Left forelimb (tissue), 1 donor: ENCODE data around the gene OR5A1.
"Not testable (repeated sequence)": the region's sequence is repeated elsewhere in the genome, so short reads cannot be mapped to it uniquely, and the experiment has no call there.

ENCODE experiments used
- DNase-seq: peaks from one replicate; pipeline ENCODE4 v3.0.0-alpha.2; 2018; ENCODE audit warnings: low spot score

Gene OR5A1

DNA sequence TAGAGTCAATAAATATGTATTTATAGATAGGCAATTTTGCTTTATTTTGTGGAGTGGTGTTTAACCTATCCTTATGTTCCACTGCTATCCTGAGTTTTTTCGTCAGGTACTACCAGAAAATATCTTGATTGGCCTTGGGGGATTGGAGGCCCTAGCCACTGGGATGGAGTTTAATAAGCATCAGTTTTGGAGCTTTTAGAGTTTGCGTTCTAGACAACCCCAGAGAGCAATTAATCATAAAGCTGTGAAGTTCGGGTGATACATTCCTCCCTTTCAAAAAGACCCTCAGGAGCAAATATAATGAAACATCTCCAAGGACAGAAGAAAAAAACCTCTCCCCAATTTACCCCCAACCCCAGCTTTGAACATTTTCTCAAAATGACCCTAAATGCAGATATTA lies at the start of gene OR5A1:
Gene OR5A1 (plus strand): TSS at position 301 of the 400 bp plus-strand sequence. CDS start 6,700 bp downstream, outside the sequence.
- no peak for DNase-seq

DNA sequence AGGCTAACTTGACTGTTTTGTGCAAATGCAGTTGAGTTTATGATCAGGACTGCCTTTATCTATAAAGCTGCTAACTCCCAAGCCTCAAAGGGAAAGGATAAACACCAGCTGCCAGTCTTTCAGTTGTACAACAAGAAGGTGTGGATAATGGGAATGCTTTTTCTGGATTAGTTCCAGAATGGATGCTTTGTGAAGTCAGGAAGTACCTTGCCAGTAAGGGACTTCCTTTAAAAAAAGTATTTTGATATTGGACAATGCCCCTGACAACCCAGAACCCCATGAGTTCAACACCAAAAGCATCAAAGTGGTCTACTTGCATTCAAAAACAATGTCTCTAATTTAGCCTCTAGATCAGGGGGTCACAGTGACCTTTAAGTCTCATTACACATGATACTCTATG lies 42.1 kb upstream of the OR5A1 start:
- no peak for DNase-seq

DNA sequence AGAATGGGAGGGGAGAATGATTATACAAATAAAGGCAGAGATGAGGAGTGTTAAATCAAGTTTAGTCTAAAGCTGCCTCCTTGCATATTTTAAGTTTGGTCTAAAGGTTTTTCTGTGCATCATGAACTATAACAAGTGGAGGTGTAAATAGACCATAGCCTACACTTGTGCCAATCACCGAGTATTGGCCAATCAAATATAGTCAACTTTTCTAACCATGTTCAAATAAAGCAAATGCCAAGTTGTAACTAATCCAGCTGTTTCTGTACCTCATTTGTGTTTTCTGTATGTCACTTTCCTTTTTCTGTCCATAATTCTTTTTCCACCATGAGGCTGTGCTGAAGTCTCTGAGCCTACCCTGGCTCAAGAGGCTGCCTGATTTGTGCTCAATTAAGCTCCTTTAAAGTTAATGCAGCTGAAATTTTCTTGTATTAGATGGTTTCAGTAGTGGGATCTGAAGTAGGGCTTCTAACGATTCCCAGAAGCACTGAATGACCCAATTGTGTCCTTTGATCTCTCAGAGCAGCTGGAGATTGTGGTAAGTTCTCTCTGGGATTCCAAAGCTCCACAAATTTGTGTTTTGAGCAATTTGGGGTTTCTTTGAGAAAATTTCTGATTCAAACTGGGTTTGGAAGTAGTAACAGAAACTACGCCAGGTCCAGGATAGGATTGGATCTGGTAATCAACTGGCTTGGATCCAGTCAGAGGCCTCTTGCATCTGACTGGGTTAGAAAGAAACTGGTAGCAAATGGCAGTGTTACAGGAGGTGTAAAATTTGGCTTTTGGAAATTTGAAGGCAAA lies 35.6 kb upstream of the OR5A1 start:
- DNase-seq: no peak

DNA sequence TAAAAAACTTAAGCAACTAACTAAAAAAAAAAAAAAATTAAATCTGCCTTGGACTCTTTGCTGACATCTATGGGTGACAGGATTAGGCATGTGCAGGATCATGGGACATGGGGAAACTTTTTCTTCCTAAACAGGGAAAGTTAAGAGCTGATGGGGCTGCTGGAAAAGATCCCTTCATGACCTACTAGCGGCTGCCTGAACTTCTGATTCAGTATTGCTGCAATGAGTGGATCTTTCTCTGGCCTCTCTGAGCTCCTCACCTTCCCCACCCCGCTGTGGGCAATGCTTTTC lies 35.1 kb upstream of the OR5A1 start:
- no peak for DNase-seq

DNA sequence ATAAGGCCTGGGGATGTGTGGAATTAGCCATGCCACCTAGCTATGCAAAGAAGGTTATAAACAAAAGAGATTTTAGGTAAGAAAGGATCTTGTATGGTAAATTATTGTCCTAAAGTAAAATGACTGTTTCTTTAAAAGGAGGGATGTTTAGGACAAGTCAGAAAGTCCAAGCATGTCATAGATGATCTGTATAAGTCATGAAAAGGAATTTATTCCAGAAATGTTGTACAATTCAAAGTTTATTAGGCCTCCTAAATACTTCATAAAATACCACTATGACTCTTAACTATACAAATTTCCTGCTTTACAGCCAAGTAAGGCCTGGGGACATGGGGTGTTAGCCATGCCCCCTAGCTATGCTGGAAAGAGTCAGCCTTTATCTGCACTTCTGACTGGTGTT lies 32.7 kb upstream of the OR5A1 start:
- DNase-seq: no peak

DNA sequence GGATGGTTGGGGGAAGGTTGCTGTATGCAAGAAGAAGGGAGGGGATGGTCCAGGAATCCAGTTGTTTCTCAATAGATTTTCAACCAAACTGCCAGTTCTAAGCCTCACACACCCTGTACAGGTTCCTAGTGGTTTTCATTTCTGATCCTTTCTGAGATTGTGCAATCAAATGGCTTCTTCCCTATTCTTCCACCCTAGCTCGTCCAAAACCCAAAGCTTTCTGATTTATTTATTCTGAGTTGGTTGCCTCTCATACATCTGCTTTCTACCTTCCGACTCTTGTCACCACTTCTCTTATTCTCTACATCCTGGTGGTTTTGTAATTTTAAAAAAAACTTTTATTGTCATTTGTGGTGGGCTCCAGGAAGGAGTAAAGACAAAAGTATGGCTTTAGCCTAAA lies 22.6 kb upstream of the OR5A1 start:
- no peak for DNase-seq

DNA sequence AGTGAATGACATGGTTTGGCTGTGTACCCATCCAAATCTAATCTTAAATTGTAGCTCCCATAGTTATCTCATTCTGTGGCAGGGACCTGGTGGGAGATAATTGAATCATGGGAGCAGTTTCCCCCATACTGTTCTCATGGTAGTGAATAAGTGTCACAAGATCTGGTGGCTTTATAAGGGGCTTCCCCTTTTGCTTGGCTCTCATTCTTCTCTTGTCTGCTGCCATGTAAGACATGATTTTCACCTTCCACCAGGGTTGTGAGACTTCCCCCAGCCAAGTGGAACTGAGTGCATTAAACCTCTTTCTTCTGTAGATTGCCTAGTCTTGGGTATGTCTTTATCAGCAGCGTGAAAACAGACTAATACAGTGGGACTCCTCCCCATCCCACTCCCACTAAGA lies 21.2 kb upstream of the OR5A1 start:
- no peak for DNase-seq

DNA sequence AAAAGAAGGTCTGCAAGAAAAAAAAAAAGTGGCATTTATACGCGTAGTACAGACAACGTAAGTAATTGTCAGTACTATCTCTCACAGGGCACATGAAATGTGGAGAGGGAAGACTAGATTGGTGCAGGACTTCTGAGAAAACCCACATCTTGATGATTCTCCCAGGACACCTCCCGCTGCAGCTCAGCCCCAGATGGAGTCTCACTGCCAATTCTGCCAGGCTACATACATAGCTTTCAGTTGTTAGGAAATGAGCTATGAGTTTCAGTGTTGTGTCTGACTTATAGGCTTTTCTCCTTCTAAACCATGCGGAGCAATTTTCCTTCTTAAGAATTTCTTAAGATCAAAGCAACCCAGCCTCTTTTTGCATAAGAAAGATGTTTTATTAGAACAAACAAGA lies 19.7 kb upstream of the OR5A1 start:
- no peak for DNase-seq

DNA sequence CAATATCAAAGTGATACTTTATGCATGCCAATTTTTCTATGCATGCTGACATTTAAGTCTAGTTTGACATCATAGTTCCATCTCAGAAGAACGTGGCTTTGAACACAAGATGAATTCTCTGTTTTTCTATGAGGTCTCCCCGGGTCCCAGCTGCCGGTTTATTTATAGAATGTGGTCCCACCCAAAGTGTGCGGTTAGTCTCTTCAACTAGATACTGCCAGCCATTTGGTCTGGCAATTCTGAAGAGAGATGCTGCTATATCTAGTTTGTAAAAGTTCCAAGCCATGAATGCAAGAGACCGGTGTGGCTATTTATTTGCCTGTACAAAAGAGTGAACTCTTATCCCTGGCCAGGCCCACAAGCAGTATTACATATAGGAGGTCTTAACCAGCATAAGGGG lies 19.2 kb upstream of the OR5A1 start:
- DNase-seq: no peak

DNA sequence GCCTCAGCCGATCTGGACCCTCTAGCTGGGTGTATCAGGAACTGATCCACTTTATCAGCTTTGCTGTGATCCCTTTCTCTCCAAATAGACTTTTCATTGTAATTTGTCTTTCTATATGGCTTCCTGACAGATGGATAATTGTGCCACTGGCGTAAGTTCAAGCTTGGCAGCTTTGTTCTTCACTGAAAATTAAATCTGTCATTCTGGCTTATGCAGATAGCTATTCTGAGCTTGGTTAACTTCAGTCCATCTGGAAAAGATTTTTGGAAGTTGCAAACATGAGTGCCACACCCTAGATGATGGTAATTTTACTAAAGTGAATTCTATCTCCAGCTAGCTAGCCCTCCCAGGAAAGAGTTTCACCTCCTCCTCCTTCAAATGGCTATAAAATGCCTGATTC lies 18.1 kb upstream of the OR5A1 start:
- DNase-seq: no peak

DNA sequence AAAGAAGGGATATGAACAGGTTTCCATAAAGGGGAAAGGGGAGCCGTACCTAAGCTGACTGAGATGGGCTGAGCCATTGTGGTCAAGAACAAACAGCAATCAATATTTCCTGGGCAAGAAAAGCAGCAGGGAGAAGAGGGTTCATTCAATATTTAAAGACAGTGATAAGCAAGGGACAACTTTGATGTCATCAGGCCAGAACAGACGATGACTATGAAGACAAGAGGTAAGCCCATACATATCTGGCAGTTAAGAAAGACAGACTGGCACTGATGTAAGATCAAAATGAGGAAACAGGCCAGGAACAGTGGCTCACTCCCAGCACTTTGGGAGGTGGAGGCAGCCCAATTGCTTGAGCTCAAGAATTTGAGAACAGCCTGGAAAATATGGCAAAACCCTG lies 12.4 kb upstream of the OR5A1 start:
- DNase-seq: no peak

DNA sequence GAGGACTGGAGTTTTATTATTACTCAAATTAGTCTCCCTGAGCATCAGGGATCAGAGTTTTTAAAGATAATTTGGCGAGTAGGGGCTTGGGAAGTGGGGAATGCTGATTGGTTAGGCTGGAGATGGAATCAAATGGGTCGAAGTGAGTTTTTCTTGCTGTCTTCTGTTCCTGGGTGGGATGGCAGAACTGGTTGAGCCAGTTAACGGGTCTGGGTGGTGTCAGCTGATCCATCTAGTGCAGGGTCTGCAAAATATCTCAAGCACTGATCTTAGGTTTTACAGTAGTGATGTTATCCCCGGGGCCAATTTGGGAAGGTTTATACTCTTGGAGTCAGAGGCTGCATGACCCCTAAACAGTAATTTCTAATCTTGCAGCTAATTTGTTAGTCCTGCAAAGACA lies 11.1 kb upstream of the OR5A1 start:
- DNase-seq: no peak

DNA sequence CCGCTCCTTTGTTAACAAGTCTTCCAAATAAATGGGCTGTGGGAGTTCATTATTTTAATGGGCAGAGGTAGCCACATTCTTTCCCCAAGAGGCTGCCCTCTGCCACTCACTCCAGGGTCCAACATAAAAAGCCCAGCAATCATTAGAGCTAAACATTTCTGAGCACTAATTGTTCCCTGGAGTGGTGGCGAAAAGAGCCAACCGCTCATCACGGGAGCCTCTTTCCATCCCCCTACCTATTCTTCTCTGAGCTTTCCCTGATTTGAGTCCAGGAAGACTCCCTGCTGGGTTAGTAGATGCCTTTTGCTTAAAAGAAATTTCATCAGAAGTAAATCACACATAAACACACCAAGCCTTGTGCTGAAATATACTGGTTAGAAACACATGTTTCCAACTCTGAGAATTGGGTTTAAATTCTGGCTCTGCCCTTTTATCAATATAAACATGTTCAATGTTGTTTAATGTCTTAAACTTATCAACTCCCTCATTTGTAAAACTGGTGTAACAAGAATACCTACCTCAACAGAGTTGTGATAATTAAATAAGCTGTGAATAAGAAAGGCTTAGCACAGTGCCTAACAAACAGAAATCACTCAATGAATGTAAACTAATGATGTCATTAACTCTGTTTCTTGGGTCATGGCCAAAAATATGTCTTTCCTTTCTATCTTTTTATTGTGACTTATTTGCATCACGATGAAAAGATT lies 9.8 kb upstream of the OR5A1 start, which contains the start of gene OR5A2:
Gene OR5A2 (minus strand): TSS at position 53 of the 707 bp plus-strand sequence. CDS start 3,460 bp downstream, outside the sequence.
- DNase-seq: no peak

DNA sequence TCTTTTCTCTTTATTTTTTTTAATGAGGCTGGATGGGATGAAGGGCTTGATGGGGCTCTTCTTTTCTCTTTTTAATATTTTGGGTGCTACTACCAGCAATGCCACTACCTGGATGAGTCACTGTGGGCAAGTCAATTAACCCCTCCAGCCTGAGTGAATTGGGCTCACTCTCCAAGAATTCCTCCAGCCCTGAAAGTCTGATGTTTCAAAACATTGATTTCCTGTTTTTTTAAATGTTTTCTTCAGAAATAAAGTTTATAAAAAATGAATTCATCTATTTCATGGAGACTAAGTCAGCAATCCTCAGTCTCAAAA lies 9.2 kb upstream of the OR5A1 start:
- DNase-seq: no peak

DNA sequence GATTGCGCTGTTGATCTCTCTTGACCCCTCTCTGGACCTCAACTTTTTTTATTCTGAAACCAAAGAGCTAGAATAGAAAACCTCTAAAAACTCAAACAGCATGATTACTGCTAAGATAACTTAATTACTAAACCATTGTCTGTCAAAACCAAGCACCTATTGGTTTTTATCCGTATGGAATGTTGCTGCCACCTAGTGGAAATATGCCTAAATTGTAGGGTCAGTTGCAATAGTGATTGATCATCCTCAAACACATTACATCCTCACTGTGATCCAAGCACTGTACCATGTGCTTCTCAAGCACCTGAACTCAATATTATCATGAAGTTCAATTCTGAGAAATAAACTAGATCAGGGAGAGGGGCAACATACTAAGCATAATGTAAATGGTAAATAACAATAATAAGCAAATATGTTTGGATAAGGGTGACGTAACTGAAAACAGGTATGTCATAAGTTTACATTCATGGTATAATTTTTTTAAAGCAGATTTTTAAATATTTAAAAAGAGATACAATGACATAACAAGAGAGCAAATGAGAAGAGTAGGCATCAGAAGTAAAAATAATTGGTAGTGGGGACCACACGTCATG lies 6.2 kb upstream of the OR5A1 start:
- no peak for DNase-seq

DNA sequence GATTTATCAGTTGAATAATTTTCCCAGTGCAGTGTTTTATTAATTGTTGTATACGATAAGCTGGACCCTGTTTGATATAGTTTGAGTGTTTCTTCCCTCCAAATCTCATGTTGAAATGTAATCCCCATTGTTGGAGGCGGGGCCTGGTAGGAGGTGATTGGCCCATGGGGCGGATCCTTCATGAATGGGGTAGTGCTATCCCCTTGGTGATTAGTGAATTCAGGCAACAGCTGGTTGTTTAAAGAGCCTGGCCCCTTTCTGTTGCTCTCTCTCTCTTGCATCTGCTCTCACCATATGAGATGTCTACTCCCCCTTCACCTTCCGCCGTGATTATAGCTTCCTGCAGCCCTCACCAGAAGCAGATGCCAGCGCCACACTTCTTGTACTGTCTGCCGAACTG lies 1.5 kb downstream of the OR5A1 start:
- no peak for DNase-seq

DNA sequence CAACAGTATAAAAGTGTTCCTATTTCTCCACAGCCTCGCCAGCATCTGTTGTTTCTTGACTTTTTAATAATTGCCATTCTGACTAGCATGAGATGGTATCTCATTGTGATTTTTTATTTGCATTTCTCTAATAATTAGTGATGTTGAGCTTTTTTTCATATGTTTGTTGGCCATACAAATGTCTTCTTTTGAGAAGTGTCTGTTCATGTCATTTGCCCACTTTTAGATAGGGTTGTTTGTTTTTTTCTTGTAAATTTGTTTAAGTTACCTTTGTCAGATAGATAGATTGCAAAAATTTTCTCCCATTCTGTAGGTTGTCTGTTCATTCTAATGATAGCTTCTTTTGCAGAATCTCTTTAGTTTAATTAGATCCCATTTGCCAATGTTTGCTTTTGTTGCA lies 9.4 kb downstream of the OR5A1 start:
- DNase-seq: not testable (repeated sequence)

DNA sequence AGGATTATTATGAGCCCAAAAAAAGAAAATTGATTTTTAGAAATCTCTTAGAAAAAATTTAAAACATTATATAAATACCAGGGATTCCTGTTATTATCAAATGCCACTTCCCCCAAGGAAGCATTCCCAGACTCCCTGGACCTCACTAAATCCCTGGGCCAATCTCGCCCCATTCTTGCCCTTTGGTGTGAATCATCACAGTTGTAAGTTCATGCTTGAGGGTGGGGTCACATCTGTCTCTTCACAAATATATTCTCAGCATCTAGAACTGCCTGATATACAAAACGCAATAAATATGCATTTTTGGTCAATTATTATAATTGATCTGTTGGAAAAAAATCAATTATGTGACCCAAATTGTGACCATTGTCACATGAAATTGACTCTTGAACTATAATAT lies 12.2 kb downstream of the OR5A1 start:
- DNase-seq: no peak

DNA sequence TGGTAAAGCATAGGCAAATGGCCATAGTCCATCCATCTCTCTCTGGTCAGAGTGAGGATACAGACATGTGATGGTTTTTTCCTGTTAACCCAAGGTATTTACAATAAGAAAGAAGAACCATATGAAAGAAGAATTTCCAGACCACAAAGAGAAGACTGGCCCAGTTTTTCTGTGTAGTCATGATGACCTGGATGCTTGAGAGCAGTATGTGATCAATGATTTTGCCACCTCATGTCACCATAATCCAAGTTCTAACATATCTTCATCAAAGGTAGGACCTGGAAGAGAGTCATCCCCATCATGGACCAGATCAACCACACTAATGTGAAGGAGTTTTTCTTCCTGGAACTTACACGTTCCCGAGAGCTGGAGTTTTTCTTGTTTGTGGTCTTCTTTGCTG lies 20.4 kb downstream of the OR5A1 start, which contains the start of gene OR4D6:
Gene OR4D6 (plus strand): TSS at position 301 of the 400 bp plus-strand sequence. CDS start 0 bp downstream, at position 301.
- no peak for DNase-seq

DNA sequence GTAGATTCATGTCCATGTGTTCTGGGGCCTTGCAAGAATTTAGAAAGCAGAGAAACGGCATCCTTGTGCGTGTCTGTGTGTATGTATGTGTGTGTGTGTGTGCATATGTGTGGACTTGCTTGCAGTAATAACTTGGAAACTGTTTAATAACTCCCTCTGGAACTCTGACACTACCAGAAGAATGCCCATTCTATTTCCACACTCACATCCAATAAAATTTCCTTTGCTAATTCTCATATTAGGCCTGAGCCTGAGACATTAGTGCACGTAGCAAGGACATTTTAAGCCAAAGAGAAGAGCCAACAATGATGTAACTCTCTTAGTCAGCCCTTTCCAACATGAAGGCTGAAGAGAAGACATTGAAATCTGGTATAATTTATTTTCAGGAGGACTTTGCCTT lies 23.6 kb downstream of the OR5A1 start:
- DNase-seq: no peak

DNA sequence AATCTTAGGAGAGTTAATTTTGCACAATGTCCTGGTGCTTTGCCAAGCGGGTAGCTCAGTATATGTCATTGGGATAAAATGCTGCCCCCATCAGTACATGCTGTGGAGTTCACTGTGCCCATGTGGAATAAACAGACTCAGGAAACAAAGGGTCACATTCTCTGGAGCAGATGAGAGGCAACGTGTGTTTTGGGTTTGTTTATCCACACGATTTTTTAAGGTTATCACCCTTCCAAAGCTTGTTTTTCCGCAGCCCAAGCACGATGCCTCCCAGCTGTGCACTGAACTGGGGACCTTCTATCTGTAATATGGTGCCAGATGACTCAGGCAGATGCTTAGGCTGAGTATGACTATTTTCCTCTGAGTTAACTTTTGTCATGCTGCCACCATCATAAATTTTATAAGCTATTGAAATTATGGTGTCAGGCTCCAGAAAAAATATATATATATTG lies 26.9 kb downstream of the OR5A1 start:
- no peak for DNase-seq

DNA sequence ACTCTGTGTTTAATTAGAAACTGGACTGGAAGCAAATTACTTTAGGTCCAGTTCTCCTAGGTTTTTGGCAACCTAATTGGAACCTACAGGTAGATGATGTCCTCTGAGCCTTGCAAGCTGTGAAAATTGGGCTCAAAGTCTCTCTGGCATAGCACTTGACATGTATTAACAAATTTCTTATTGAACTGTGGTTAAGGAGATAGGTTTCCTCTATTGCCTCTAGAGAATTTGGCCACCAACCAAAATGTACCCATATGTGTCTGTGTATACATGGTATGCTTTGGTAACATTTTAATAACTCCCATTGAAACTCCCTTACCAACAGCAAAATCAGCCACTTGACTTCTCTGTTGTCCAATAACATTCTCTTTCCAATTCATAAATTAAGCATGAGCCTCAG lies 36.7 kb downstream of the OR5A1 start, which contains the start of gene OR4D10:
Gene OR4D10 (plus strand): TSS at position 301 of the 400 bp plus-strand sequence. CDS start 4,115 bp downstream, outside the sequence.
- DNase-seq: no peak

DNA sequence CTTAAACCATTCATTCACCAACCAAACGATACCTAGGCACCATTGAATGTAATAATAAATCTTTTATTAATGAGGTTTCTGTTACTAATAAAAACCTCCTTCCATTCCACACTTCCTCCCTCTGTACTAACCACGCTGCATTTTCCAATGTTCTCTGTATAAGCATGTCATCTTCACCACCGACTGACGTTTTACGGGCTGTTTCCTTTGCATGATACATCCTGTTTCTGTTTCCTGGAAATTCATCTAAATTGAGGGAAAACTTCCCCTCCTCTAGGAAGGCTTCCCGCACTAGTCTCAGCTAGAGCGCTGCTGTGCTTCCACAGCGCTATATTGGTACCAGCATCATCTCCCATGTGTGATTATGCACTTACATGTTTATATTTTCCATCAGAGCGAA lies 38.9 kb downstream of the OR5A1 start:
- no peak for DNase-seq
